ENCODE measurements around the gene HDGFL2.

Gene HDGFL2

GRCh38 chr19:4471403-4472173, 509 bp upstream of the HDGFL2 start:
- peak; percentile 98 for DNase-seq

- DNase-seq = no peak
Observed at GRCh38 chr19:4473011-4473762, 1.1 kb downstream of the HDGFL2 start.

GRCh38 chr19:4473763-4474513, 1.8 kb downstream of the HDGFL2 start:
- no peak for DNase-seq

- no peak for DNase-seq
Observed at GRCh38 chr19:4474514-4475022, 2.5 kb downstream of the HDGFL2 start.

GRCh38 chr19:4477034-4477801, 5.1 kb downstream of the HDGFL2 start:
- DNase-seq = no peak

GRCh38 chr19:4482721-4483364, 10.7 kb downstream of the HDGFL2 start:
- DNase-seq = no peak

GRCh38 chr19:4483385-4483784, 11.3 kb downstream of the HDGFL2 start:
- DNase-seq = no peak

GRCh38 chr19:4487572-4487971, 15.5 kb downstream of the HDGFL2 start:
- DNase-seq = no peak

GRCh38 chr19:4488496-4488895, 16.4 kb downstream of the HDGFL2 start:
- no peak for DNase-seq

GRCh38 chr19:4491446-4491845, 19.3 kb downstream of the HDGFL2 start:
- no peak for DNase-seq

- no peak for DNase-seq
Observed at GRCh38 chr19:4492337-4493103, 20.4 kb downstream of the HDGFL2 start.

GRCh38 chr19:4493104-4493928, 21.2 kb downstream of the HDGFL2 start:
- DNase-seq = no peak

- no peak for DNase-seq
Observed at GRCh38 chr19:4493929-4494690, 22.0 kb downstream of the HDGFL2 start.

GRCh38 chr19:4494691-4495064, 22.6 kb downstream of the HDGFL2 start:
- DNase-seq = no peak

- no peak for DNase-seq
Observed at GRCh38 chr19:4495471-4495870, 23.4 kb downstream of the HDGFL2 start.

- no peak for DNase-seq
Observed at GRCh38 chr19:4496304-4496703, 24.2 kb downstream of the HDGFL2 start.

- DNase-seq = no peak
Observed at GRCh38 chr19:4497770-4498389, 25.8 kb downstream of the HDGFL2 start.

GRCh38 chr19:4498694-4499093, 26.6 kb downstream of the HDGFL2 start:
- no peak for DNase-seq

- DNase-seq = no peak
Observed at GRCh38 chr19:4499318-4499717, 27.2 kb downstream of the HDGFL2 start.

Data from activated naive CD4-positive, alpha-beta T cell treated with Interleukin-2 at 50 U/mL for 16 hours (primary cell).